ENCODE data around the gene BMPR2.

GRCh38 chr2:202592566-202592965 is 216.4 kb downstream of the BMPR2 start:
- no peak for TF ChIP-seq CTCF (IDR thresholded peaks at IDR 0.05; ENCODE audit: low read depth, low read length, poor library complexity, severe bottlenecking)
- TF ChIP-seq EZH2phosphoT487 (IDR thresholded peaks at IDR 0.05; ENCODE audit: borderline replicate concordance, low read length) = no peak

Measured in DOHH2 (cell line).